ENCODE results near the gene JAM3. TPM values are rescaled to one million over a fixed set of nuclear protein-coding genes. Genes with fewer than 3 reads are reported as not detected.
"Not testable (repeated sequence)": the region's sequence is repeated elsewhere in the genome, so short reads cannot be mapped to it uniquely, and the experiment has no call there.

JAM3 gene
- total and polyA plus RNA-seq, 2 donors (not counting 3 experiments of a cell fraction or from before 2014, with no cell fraction given) = 78.8 to 137 TPM

GRCh38 chr11:134110252-134110815 is 41.5 kb downstream of the JAM3 start:
- no peak for FAIRE-seq
- intact Hi-C loops (cut with micrococcal nuclease) = no loop called here

GRCh38 chr11:134113787-134114186 is 44.9 kb downstream of the JAM3 start:
- FAIRE-seq; H3K27ac ChIP-seq (ENCODE audit: insufficient read depth, low read depth, low read length); H3K4me2 ChIP-seq (ENCODE audit: insufficient read depth, low read length); H3K9me3 ChIP-seq (replicated peaks; ENCODE audit: control insufficient read depth, insufficient read depth, low read length); H3K9ac ChIP-seq (replicated peaks; ENCODE audit: extremely low read depth, insufficient read depth, low read length); POLR2A ChIA-PET; H4K20me1 ChIP-seq (replicated peaks; ENCODE audit: control insufficient read depth, extremely low read depth, insufficient read depth, low read length); H3K36me3 ChIP-seq (ENCODE audit: control insufficient read depth in 2 of 2, extremely low read depth in 1 of 2, insufficient read depth in 2 of 2, low read length in 2 of 2); H3K27me3 ChIP-seq (ENCODE audit: control insufficient read depth in 2 of 2, insufficient read depth in 2 of 2, low read length in 2 of 2); dilution Hi-C loops (cut with MboI; ENCODE audit: extremely low pct_ligation_motif_present, low sequenced_read_pairs); H2AFZ ChIP-seq (ENCODE audit: low read depth, low read length); H3K9me1 ChIP-seq (replicated peaks; ENCODE audit: control insufficient read depth, extremely low read depth, insufficient read depth, low read length); H3K4me3 ChIP-seq (replicated peaks in 1 of 3; ENCODE audit: insufficient read depth in 1 of 3, low read depth in 1 of 3, low read length in 3 of 3); CTCF ChIA-PET; intact Hi-C loops (cut with micrococcal nuclease); DNase-seq (ENCODE audit: low read depth, low spot score); BruUV-seq (replicated peaks): not testable (repeated sequence)
- peaks cover 12% of the 10 kb centered on the region for H3K4me1 ChIP-seq (ENCODE audit: control insufficient read depth, extremely low read depth, insufficient read depth, low read length)
- peaks cover 35% of the 10 kb centered on the region for H3K79me2 ChIP-seq (ENCODE audit: control insufficient read depth, insufficient read depth, low read length)

More at GRCh38 chr11:134110252-134110815, 41.5 kb downstream of the JAM3 start:
- no peaks in the 10 kb centered on the region for H4K20me1 ChIP-seq (replicated peaks; ENCODE audit: control insufficient read depth, extremely low read depth, insufficient read depth, low read length)
- no peaks in the 10 kb centered on the region for H3K36me3 ChIP-seq (ENCODE audit: control insufficient read depth in 2 of 2, extremely low read depth in 1 of 2, insufficient read depth in 2 of 2, low read length in 2 of 2)
- dilution Hi-C loops (cut with MboI; ENCODE audit: extremely low pct_ligation_motif_present, low sequenced_read_pairs) = no loop called here
- no peak overlapping the region for H2AFZ ChIP-seq (ENCODE audit: low read depth, low read length)
- no peaks in the 10 kb centered on the region for H3K27me3 ChIP-seq (ENCODE audit: control insufficient read depth in 2 of 2, insufficient read depth in 2 of 2, low read length in 2 of 2)
- no peaks in the 10 kb centered on the region for H3K4me1 ChIP-seq (ENCODE audit: control insufficient read depth, extremely low read depth, insufficient read depth, low read length)
- CTCF ChIA-PET = interaction anchor here (0.9 kb wide), 1 partner anchor 182 kb away, joined by 3 read pairs; no protein-coding TSS in a partner anchor
- POLR2A ChIA-PET = no interaction called here
- no peak overlapping the region for H3K27ac ChIP-seq (ENCODE audit: insufficient read depth, low read depth, low read length)
- BruUV-seq (replicated peaks) = no TSS peak
- no peak overlapping the region for H3K4me3 ChIP-seq (replicated peaks in 1 of 3; ENCODE audit: insufficient read depth in 1 of 3, low read depth in 1 of 3, low read length in 3 of 3)
- H3K9me3 ChIP-seq (replicated peaks; ENCODE audit: control insufficient read depth, insufficient read depth, low read length) = no peaks in the 10 kb centered on the region
- H3K9ac ChIP-seq (replicated peaks; ENCODE audit: extremely low read depth, insufficient read depth, low read length) = no peak overlapping the region
- H3K4me2 ChIP-seq (ENCODE audit: insufficient read depth, low read length) = no peak overlapping the region
- TF ChIP-seq FOS (IDR thresholded peaks at IDR 0.05; ENCODE audit: borderline replicate concordance, insufficient read depth, low read length) (no peak), CTCF (IDR thresholded peaks at IDR 0.05; ENCODE audit: extremely low read depth in 1 of 2, insufficient read depth in 1 of 2, low read depth in 1 of 2, low read length in 2 of 2) (no peak)
- DNase-seq (ENCODE audit: low read depth, low spot score) = no peak
- no peaks in the 10 kb centered on the region for H3K9me1 ChIP-seq (replicated peaks; ENCODE audit: control insufficient read depth, extremely low read depth, insufficient read depth, low read length)
- H3K79me2 ChIP-seq (ENCODE audit: control insufficient read depth, insufficient read depth, low read length) = peaks cover 9% of the 10 kb centered on the region
